GM19351 (cell line): ENCODE measurements around the gene POMT2.
A peak's percentile ranks its signal among the peaks of the same experiment; 100 is the strongest.
"Not testable (repeated sequence)": the region's sequence is repeated elsewhere in the genome, so short reads cannot be mapped to it uniquely, and the experiment has no call there.

ENCODE experiments used
- ATAC-seq: cut with Tn5 transposase; IDR thresholded peaks from one replicate; pipeline ENCODE4 v1.9.1; 2021; ENCODE audit warnings: mild to moderate bottlenecking, moderate library complexity; ENCODE audit not compliant: unreplicated experiment

The POMT2 gene

DNA sequence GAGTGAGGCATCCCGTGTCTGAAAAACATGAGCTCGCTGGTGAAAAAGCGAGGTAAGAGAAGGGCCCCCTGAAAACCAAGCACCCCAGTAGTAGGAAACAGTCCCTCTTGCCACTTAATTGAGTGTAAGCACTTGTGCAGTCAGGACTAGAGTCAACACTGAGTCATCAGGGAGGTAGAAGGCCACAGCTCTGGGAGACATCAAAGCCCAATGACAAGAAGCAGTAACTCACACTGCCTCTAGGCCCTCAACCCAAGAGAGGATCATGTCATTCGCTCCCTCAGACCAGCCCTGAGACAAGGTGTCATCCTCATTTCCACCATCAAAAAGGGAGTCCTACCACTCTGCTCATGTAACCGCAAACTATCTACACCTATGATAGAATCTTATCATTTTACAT lies 17.8 kb downstream of the POMT2 start:
- no peak for ATAC-seq

DNA sequence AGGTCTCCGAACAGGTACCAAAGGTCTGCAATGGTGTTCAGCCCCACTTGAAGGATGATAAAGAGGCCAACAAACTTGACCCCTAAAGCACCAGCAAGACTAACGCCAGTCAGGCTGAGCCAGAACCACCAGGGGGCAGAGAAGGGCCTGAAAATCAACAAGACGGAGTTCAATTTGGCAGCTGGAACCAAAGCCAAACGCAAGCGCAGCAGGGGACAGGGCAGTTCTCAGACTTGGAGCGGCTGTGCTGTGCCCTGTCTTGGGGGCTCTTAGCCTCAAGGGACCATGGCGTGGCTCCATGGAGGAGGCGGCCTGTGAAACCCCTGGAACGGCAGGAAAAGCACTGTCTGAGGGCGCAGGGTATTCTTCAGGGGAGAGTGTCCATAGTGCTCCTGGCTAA lies 19.6 kb downstream of the POMT2 start:
- ATAC-seq: peak; percentile 81

DNA sequence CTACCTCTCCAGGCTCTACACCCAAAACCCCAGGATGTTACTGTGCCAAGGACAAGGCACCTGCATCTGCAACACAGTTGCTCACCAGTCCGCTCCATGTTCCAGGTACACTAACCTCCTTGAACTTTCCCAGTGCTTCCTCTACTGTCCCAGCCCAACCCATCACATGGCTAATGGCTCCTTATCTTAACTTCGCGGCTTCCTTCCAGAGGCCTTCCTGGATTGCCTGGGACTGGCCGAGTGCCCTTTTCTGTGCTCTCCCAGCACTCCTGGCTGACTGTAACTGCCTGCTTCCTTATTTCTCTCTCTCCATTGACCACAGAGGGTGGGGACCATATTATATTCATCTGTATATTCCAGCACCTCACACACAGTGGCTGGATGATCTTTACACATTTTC lies 20.9 kb downstream of the POMT2 start:
- no peak for ATAC-seq

DNA sequence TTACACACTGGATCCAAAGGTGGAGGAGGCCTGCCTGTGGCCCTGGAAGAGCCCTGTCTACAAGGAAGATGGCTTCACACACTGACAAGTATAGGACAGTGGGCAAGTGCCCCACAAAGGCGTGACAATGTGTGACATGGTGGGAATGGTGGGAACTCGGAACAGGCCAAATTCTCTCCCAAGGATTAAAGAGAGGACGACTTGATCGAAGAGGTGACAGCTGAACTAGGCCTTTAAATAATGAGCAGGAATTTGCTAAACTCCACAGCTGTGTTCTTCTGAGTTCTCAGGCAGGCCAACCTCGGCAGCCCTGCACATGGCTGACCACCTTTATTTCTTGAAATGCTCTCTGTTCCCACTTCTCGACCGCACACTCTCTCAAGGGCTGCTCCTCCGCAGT lies 23.8 kb downstream of the POMT2 start:
- ATAC-seq: no peak

DNA sequence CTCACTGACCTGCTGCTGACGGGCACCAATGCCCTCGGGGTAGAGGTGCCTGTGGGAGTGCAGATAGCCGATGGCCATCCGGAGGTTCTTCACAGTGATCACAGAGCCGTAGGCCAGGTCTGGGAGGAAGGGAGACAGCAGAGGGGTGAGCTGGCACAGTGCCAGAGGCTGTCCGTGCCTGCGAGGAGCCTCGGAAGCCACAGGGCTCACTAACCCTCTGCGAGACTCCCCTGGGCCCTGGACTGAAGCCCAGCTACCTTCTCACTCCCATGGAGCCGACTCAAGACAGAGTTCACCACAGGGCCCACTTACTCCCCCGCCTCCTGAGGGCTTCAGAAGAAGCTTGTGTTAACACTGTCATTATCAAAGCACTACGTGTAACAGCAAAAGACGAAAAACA lies 24.5 kb downstream of the POMT2 start:
- no peak for ATAC-seq

DNA sequence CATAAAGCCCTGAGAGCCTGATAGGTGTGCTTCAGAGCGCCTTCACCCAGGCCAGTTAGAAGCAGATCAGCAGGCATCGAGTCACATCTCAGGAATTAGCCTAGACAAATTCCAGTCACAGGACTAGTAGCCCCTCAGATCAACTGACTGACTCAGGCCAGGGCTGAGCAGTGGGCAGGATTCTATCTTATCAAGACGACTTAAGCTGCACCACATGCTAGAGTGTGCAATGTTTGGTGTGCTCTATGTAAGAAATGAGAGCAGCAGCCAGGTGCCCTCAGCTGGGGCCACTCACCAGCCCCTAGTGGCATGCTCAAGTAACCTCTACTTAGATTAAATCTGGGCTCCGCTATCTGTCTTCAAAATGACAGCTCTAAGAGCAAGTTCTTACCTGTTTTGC lies 30.0 kb downstream of the POMT2 start:
- no peak for ATAC-seq

DNA sequence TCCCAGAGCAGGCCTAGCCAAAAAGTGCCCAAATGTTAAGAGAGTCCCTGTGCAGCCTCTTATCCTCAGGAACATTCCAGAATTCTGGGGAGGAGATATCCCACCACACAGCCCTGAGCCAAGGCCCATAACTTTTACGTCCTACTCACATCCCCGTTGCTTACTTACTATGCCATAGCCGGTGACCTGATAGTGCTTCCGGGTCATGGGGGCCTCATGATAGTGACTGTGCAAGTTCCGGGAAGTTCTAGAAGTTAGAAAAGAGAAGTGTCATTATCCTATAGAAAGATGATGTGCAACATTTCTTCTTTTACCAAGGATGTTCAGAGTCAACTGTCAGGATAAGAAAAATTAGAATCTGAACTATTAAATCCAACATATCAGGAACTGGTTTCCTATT lies 34.1 kb downstream of the POMT2 start:
- no peak for ATAC-seq

DNA sequence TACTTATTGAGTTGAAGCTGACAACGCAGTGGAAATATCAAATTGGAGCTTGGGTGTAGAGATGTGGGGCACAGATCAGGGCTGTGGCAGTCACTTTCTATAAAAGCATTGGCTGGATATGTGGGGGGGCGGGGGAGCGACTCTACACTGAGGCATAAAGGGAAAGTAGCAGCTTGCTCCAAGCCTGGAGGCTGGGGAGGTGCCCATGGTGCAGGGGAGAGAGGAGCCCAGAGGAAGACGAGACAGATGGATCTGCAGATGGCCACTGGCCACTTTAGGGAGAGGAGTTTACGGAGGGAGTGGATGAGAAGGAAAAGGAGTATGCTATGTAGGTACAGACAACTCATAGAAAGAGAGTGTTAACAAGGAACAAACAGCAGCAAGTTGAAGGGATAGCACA lies 36.2 kb downstream of the POMT2 start:
- no peak for ATAC-seq

DNA sequence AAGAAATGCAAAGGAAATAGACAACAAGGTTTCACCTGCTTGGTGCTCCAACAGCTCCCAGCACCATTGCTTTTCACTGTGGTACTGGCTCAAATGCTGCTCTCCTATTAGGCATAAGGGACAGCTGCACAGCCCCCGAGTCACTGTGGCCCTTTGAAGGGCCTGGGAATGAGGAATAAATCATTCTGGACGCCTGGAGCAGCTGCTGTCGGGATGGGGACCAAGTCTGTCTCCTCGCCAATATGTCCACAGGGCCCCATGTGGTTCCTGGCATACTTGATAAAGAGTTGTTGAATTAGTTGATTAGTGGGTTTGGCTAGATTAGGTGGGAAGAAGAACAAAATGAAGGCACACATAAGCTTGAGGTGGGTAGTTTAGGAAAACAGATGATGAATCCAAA lies 36.6 kb downstream of the POMT2 start:
- ATAC-seq: no peak

DNA sequence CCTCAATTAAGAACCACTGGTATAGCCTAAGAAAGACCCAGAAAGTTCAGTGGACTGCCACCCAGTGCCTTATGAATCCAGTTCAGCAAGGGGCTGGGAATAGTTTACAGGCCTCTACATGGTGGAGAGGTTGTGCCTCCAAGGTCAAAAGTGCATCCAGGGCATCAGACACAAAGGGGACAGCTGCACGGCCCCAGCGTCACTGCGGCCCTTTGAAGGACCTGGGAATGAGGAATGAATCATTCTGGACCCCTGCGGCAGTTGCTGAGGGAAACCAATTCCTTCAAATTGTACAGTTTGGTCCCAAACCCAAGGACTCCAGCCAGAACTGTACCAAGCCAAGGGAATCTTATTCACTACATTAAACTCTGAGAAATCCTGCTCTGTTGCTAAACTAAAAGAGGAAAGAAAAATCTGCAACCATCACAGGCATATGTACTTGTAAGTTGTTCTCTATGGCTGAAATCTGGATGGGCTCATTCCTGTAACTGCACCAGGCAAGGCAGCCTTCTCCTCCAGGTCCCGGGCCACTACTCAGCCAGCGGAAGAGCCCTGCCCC lies 38.8 kb downstream of the POMT2 start:
- no peak for ATAC-seq

DNA sequence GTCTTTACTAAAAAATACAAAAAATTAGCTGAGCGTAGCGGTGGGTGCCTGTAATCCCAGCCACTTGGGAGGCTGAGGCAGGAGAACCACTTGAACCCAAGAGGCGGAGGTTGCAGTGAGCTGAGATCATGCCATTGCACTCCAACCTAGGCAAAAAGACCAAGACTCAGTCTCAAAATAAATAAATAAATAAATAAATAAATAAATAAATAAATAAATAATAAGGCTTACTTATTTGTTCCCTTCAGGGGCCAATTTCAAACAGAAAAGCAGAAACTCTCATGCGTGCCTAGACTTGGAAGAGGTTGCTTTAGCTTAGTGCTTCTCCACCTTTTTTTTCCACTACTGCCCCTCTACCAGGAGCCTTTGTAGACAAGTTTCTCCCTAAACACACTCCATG lies 39.8 kb downstream of the POMT2 start:
- not testable (repeated sequence) for ATAC-seq

DNA sequence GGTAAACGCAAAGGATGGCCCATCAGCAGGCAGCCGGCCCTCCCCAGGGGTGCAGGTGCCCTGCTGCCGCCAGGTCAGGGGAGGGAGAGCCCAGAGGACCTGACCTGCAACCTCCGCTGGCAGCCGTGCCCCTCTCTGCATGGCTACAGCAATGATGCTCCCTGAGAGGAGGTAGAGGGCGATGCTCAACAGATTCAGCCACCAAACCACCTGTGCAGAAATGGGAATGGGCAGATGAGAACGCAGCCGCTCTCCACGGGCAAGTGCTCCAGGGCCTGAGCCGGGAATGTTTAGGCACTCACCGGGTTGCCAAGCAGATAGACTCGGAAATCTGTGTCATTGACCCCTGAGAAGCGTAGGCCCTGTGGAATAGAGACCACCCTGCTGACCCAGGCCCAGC lies 41.0 kb downstream of the POMT2 start:
- no peak for ATAC-seq

DNA sequence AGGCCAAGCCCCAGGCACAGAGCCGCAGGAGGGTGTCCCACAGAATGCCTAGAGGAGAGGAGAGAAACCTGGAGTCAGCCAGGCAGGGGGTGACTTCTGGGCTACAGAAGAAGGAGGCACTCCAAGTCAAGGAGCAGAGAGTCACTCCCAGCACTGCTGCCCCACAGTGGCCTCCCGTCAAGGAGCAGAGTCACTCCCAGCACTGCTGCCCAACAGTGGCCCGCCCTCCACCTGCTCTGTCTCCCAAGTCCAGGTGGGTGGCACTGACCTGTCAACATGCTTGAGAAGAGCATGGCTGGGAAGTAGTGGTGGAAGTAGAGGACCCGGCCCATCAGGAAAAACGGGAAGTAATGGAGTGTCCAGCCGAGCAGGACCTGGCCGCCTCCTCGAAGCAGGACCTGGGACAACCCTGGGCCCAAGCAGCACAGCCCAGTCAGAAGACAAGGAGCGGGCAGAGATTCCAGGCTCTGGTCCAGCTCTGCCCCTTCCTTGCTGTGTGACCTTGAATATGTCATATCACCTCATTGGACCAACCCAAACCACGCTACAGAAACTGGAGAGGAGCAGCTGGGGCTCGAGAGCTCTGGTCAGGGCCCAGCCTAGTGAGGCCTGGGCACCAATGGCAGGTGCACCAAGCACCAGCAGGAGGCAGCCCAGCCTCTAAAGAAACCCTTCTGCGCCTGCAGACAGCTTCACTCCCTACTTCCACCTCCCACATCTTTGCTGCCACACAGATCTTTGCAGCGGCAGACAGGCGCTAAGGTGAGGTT lies 42.0 kb downstream of the POMT2 start:
- ATAC-seq: no peak

DNA sequence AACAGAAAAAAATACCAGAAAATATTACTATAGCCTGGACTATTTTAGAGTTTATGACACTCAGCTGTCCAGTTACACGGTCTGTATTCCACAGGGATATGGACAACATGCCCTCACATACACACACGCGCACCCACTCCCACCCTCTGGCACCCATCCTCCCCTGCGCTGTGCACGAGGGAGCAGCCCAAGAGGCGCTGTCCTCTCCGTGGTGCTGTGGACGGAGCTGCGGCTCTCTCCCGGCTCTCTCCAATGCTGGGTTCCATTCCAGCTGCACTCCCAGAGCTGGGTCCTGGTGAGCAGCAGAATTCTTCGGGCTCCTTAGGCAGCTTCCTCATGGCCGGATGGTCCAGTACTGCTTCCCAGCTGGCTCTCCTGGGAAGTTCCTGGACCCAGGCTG lies 43.7 kb downstream of the POMT2 start:
- ATAC-seq: no peak

DNA sequence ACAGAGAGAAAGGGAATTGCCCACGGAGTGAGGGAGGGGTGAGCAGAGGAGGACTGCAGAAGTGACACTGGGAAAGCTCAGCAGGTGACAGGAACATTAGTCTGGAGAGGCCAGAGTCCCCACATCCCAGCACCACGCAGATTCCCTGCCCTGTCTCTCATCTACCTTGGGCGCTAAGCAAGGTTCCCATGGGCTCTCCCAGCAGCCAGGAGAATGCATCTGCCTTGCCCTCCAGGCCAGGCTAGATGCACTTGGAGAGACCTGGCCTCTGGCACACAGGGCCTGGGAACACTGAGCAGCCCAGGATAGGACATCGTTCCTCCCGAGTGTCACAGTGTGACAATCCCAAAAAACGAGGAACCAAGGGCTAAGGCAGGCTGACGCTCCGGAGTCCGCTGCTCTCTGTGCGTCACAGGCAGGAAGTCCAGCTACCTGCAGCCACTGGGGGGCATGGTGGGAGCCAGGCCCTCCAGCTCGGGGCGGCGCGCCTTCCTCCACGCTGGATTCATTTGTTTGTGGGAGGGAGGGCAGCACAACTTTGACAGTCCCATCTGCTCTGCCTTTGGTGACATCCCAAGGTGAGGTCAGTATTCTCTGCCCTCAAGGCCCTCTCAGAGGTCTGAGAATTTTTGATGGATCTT lies 44.3 kb downstream of the POMT2 start:
- no peak for ATAC-seq

DNA sequence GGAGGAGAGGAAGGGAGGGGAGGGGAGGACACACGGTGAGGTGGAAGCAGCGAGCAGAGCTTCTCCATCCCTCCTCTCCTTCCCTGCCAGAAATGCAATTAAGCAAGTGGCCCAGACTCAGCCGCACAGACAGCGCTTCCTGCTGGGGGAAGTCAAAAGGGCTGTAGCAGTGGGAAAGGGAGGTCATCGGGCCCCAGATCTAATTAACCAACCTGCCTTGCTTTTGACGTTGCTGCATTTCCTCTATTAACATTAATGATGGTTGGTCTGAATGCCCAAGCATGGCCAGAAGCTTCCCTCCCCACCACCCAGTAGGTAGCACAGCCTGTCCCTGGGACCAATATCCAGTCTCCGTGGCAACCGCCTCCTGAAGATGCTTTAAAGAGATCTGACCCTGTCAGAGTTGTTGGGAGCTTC lies 45.1 kb downstream of the POMT2 start:
- no peak for ATAC-seq

DNA sequence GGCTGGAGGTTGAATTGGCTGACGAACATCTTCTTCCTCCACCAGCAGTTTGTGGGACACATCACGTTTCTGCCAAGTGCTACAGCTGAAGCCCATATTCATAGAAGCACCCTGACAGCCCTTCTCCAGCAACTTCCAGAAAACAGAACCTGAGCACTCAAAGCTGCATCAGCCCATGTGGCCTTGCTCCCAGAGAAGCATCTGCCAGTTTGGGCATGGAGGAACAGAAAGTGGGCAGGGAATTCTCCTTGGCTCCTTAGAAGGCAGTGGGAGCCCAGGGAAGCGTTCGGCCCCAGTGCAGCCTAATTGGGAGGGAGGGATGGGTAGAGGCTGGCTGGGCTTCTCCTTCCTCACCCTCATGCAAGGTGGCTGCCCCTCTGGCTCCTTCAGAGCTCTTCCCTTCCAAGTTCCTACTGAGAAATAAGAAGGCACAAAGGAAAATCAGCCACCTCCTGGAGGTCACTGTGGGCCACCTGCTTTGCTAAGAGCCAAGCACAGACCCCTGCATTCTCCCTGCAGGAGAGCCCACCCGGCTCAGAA lies 45.6 kb downstream of the POMT2 start:
- no peak for ATAC-seq

DNA sequence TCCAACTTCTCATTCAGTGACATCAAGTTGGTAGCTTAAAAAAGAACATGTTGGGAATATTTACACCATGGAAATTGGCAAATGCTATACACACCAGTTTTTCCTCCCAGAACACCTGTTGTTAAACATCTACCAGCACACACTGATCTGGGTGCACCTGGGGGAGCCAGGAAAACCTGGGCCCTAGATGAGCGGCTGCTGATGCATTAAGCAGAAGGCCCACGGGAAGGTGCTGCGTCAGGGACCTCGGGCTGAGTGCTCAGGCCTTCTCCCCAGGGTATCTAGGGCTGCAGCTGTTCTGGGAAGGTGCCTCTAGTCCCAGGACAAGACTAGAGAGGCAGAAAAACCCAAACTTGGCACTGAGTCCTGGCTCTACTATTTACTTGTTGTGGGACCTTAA lies 46.9 kb downstream of the POMT2 start:
- no peak for ATAC-seq

DNA sequence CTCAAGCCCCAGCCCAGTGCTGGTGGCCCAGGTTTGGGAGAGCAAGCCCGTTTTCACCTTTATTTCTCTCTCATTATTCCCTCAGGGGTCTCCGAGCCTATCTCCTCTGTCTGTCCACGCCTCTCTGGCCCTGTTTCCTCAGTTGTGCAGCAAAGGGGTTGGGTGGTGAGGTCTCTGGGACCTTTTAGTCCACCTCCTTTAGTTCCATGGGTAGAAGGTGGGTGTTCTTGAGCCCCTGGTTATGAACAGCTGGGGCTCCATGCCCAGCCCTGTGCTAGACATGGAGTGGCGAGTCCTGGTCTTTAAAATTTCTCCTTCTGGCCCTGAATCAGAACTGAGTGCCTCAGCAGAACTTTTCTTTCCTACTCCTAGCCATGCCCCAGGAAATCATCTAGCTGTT lies 48.4 kb downstream of the POMT2 start:
- no peak for ATAC-seq

DNA sequence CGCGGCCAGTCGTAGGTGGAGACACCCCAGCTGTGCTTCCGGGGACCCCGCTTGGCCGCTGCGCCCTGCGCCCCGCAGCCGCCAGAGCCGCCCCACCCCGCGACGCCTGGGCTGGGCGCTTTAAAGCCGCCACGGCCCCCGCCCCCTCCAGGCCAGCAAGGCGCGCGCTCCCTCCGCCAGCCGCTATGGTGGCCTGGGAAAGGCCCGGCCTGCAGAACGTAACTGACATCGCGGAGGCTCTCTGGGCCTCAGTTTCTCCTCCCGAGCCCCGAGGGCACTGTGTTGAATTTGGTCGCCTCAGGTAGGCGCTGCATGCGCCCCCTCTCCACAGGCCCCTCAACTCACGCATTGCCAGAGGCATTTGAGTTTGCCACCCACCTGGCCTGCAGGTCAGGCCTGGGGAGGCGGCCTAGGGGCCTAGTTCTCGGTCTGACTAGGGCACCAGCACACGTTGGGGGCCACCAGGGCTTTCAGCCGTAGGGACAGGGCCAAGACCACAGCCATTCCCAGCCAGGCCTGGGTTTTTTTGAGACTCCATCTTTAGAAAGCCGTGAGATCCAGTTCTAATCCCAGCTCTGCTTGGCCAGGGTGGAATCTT lies 49.5 kb downstream of the POMT2 start, which contains the start of gene NGB:
TSS of gene NGB (minus strand) at position 94 of the 598 bp plus-strand sequence. CDS start 269 bp downstream, outside the sequence.
- no peak for ATAC-seq

DNA sequence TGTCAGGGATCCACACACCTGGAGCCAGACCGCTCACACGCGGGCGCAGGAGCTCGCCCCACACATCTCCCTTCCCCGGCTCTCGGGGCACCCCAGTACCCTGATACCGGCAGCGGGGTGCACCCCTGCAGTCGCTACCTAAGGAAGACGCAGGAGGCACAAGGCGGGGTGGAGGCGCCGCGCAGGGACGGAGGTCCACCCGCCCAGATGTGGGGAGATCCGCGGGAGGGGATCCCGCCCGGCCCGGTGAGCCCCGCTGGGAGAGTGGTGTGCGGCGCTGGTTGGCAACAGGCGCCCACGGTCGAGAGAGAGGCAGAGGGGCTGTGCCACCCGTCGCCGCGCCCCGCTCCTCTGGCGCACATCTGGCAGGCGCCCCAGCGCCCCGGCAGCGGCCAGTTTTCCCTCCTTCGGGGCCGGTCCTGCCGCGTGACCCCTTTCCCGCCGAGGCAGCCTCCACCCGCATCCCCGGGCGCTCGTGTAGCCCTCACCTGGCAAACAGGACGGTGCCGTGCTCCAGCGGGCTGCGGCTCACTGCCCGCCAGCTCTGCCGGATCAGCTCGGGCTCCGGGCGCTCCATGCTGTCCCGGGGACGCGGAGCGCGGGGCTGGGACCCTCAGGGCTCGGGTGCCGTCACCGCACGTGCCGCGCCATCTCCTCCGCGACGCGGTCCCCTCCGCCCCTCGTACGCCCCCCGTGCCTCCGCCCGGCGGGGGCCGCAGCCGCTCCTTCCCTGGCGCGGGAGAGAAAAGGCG lies 50.1 kb downstream of the POMT2 start:
- no peak for ATAC-seq
